Stimulated activated naive B cell treated with anti-CD40 and anti-IgM and Interleukin-4, amounts not matched to agents 10 μg/mL and 1 μg/mL and 100 μg/mL, for 72 hours (primary cell): ENCODE measurements around the gene PRCC.
A peak's percentile ranks its signal among the peaks of the same experiment; 100 is the strongest.

Experiments
- ATAC-seq, 2 donors: fragments of 150-1000 bp; cut with Tn5 transposase; replicated peaks; 2 replicates each; pipeline ENCODE4 v1.10.0; 2021; ENCODE audit warnings: moderate library complexity in 1 of 2
- DNase-seq: peaks from one replicate; pipeline ENCODE4 v3.0.0; 2021
- H3K27ac Mint-ChIP-seq: one replicate; pipeline ENCODE4 v1.8.0; 2022; ENCODE audit warnings: mild to moderate bottlenecking, mixed read lengths
- H3K27me3 Mint-ChIP-seq, 2 donors: one replicate each; pipeline ENCODE4 v1.8.0; 2022; ENCODE audit warnings: mixed read lengths in 2 of 2
- H3K36me3 Mint-ChIP-seq, 2 donors: one replicate each; pipeline ENCODE4 v1.8.0; 2022; ENCODE audit warnings: mixed read lengths in 2 of 2, mild to moderate bottlenecking in 1 of 2
- H3K4me1 Mint-ChIP-seq, 2 donors: one replicate each; pipeline ENCODE4 v1.8.0; 2022; ENCODE audit warnings: mixed read lengths in 2 of 2, mild to moderate bottlenecking in 1 of 2
- H3K4me3 Mint-ChIP-seq, 2 donors: one replicate each; pipeline ENCODE4 v1.8.0; 2022; ENCODE audit warnings: mild to moderate bottlenecking in 2 of 2, mixed read lengths in 2 of 2, moderate library complexity in 1 of 2
- H3K9me3 Mint-ChIP-seq, 2 donors: one replicate each; pipeline ENCODE4 v1.8.0; 2022; ENCODE audit warnings: mixed read lengths in 2 of 2, mild to moderate bottlenecking in 1 of 2

PRCC gene, protein sequence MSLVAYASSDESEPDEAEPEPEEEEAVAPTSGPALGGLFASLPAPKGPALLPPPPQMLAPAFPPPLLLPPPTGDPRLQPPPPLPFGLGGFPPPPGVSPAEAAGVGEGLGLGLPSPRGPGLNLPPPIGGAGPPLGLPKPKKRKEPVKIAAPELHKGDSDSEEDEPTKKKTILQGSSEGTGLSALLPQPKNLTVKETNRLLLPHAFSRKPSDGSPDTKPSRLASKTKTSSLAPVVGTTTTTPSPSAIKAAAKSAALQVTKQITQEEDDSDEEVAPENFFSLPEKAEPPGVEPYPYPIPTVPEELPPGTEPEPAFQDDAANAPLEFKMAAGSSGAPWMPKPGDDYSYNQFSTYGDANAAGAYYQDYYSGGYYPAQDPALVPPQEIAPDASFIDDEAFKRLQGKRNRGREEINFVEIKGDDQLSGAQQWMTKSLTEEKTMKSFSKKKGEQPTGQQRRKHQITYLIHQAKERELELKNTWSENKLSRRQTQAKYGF

DNA sequence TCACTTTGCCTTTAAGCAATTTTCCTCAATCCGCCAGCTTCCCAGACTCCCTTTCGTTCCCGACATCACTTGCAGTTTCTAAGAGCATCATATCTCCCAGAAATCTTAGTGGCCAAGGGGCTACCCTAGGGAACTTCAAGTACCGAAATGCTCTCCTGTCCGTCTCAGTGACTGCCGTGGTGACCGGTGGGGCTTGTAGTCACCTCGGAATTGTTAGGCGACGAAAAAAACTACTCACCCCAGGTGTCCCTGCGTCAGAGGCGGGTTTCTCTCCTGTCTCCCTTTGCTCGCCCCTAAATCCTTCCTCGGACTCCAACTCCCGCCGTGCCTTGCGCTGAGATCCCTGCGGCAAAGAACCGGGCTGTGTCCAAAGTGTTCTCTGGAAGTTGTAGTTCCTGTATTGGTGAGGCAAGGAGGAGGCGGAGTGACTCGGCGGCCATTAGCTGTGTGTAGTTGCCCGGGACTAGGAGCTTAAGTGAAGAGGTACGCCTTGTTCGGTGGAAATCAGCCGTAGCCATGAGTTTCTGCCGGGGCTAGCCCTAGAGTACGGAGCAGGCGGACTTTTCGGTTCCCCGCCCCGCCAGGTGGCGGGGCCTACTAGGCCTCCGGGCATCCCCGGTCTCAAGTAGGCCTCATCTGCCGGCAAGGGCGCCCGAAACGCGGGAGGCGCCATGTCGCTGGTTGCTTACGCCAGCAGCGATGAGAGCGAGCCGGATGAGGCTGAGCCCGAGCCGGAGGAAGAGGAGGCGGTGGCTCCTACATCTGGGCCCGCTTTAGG is at the start of gene PRCC:
Gene PRCC, plus strand, starts transcription at position 435 of the 778 bp plus-strand sequence. Its CDS starts 237 bp downstream, at position 672.
- H3K27ac Mint-ChIP-seq = no peak within 1 kb of the TSS
- DNase-seq = peak; percentile 98
- peak; percentile 93 to 97 for ATAC-seq

DNA sequence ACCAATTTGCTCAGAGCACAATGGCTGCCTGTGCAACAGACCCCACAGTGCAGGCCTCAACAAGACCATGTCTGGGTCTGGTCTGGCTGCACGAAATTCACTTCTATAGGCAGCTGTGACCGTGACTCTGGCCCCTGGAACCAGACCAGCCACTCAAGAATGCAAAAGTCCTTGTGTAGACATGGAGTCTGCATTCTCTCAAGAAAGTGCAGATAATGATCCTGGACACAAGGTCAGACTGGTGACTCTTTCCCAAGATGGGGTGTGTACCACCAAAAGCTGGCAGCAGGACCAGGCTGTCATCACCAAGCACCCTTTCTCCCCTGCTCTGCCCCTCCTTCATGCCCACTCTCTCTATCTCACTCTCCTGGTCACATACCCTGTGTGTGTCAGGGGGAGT is 46.2 kb upstream of the PRCC start:
- H3K27me3 Mint-ChIP-seq = no peaks in the 10 kb centered on the region
- H3K27ac Mint-ChIP-seq = peak overlapping the region; percentile 76
- no peaks in the 10 kb centered on the region for H3K9me3 Mint-ChIP-seq
- no peak for DNase-seq
- peaks cover 38 to 43% of the 10 kb centered on the region in 2 donors for H3K36me3 Mint-ChIP-seq
- peaks cover 21 to 37% of the 10 kb centered on the region in 2 donors for H3K4me1 Mint-ChIP-seq
- ATAC-seq = no peak
- no peak overlapping the region for H3K4me3 Mint-ChIP-seq

More for the DNA sequence above, at the start of gene PRCC:
- H3K36me3 Mint-ChIP-seq = peaks cover 17 to 31% of the 10 kb centered on the region in 2 donors
- H3K4me3 Mint-ChIP-seq = no peak within 1 kb of the TSS
- no peaks in the 10 kb centered on the region for H3K27me3 Mint-ChIP-seq
- H3K4me1 Mint-ChIP-seq = peaks cover 25 to 47% of the 10 kb centered on the region in 2 donors
- H3K9me3 Mint-ChIP-seq = no peaks in the 10 kb centered on the region

DNA sequence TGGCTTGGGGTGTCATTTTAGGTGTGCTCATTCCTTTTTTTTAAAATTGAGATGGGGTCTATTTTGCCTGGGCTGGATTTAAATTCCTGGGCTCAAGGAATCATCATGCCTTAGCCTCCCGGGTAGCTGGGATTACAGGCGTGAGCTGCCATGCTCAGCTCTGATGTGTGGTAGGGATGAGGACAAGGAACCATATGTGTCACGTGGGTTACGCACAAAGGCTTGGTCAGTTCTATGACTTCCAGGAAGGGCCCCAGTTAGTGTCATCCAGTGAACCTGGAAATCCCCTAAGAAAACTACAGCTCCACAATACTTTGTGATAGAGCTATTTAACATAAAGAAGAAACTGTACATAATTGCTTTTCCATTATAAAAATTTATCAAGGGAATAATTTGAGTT is 45.8 kb upstream of the PRCC start:
- Mint-ChIP-seq H3K4me3 (no peak overlapping the region), H3K9me3 (no peaks in the 10 kb centered on the region), H3K27me3 (no peaks in the 10 kb centered on the region), H3K36me3 (peaks cover 36 to 39% of the 10 kb centered on the region in 2 donors), H3K27ac (peak overlapping the region; percentile 76), H3K4me1 (peaks cover 20 to 37% of the 10 kb centered on the region in 2 donors)
- DNase-seq (no peak), ATAC-seq (no peak)

DNA sequence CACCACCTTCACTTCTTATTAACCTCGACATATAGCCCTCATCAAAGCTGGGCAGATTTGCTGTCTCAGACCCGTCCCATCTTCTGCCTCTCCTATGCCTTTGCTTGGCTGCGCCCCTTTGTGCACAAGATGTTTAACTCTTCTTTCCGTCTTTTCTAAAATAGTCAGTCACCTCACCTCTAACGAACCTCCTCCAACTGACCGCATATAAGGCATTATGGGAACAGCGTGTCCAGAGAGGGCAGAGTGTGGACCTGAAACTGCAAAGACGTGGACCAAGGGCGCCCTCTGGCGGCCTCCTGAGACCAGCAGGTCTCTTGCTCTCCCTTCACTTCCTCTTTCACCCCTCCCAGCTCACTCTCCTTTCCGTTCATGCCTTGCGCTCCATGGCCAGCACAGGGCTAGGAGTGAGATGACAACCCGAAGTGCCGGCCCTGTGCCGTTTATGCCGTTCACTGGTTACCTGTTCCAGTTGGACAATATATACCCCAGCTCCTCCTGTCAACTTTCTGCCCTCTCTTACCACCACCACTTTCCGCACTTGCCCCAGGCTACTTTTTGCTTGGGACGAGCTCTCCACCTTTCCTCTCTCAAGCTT is 41.6 kb upstream of the PRCC start:
- H3K4me1 Mint-ChIP-seq = peaks cover 34 to 38% of the 10 kb centered on the region in 2 donors
- peak; percentile 47 to 51 for ATAC-seq
- H3K27me3 Mint-ChIP-seq = no peaks in the 10 kb centered on the region
- H3K4me3 Mint-ChIP-seq = no peak overlapping the region
- peaks cover 36 to 37% of the 10 kb centered on the region in 2 donors for H3K36me3 Mint-ChIP-seq
- no peak overlapping the region for H3K27ac Mint-ChIP-seq
- DNase-seq = peak; percentile 66
- H3K9me3 Mint-ChIP-seq = no peaks in the 10 kb centered on the region

DNA sequence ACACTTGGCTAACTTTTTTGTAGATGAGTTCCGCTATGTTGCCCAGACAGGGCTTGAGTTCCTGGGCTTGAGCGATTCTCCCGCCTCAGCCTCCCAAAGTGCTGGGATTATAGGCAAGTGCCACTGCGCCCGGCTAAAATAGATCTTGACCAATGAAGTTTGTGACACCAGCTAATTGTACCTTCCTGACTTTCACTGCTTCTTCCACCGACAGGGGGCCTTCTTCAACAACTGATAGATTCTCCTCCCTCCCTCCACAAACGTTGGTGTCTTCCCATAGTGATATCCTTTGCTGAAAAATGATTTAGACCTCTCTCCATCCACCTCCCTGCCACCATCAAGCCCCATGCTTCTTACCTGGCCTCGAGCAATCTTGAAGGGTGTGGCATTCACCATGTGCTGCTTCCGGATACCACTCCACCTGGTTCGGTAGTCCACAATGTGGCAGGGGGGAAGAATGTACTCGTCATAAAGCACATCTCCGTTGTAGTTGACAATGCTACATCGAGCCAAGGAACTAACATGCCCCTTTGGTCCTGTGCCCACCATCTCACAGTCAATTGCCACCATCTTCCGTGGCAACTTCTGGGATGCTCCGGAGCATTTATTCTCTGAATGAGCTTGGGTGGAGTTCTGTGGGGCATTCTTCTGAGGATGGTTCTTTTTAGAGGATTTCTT is 40.6 kb upstream of the PRCC start:
- Mint-ChIP-seq H3K4me3 (no peak overlapping the region), H3K9me3 (no peaks in the 10 kb centered on the region), H3K27me3 (no peaks in the 10 kb centered on the region), H3K36me3 (peaks cover 33 to 37% of the 10 kb centered on the region in 2 donors), H3K4me1 (peaks cover 32 to 37% of the 10 kb centered on the region in 2 donors), H3K27ac (no peak overlapping the region)
- DNase-seq (no peak), ATAC-seq (no peak)

DNA sequence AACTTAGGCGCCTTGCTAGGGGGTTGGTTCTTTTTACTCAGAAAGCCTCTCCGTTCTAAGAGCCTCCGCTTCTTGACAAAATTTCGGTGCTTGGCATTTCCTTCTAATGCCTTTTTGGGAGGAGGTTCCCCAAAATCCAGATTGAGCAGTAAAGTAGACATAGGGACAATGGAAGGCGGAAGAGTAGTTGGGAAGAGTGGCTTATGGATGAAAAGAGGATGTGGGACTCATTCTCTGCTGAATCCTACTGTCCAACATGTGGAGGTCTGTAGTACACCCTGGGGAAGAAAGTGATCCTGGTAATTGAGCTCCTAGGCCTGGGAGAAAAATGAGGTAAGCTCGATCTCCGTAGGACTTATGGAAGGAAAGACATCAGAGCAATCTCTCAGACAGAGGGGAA is 39.8 kb upstream of the PRCC start:
- Mint-ChIP-seq H3K27me3 (no peaks in the 10 kb centered on the region), H3K4me1 (peaks cover 33 to 36% of the 10 kb centered on the region in 2 donors), H3K27ac (no peak overlapping the region), H3K9me3 (no peaks in the 10 kb centered on the region), H3K36me3 (peaks cover 34 to 38% of the 10 kb centered on the region in 2 donors), H3K4me3 (no peak overlapping the region)
- no peak for ATAC-seq
- DNase-seq = no peak

DNA sequence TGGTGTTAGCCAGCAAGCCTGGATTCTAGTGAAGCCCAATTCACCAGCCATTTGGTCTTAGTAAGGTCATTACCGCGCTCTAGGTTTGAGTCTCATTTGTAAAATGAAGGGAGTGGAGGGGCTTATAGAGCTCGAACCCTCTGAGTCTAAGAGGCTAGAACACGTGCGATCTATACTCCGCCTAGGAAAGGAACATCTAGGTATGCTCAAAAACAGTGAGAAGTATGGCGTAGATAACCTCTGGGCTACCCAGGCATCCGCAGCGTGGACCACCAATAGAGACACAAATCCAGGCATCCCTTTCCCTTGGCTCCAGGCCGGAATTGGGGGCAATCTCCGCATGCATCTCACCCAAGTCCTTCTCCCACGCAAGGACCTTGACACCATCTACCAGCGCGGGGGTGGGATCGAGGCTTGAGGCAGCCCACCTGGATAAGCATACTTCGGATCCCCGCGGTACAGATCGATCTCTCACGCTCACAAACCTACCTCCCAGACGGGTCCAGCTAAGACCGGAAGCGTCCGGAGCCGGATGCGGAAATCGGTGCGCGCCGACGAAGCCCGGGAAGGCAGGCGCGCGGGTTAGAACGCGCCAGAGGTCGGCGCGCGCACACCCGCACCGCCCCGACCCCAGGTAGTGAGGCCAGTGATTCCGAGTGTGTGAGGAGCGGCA is 39.3 kb upstream of the PRCC start, which contains the start of gene METTL25B:
Gene METTL25B, plus strand, starts transcription at position 544 of the 673 bp plus-strand sequence. CDS start 636 bp downstream, outside the sequence.
- H3K27me3 Mint-ChIP-seq = no peaks in the 10 kb centered on the region
- no peak within 1 kb of the TSS for H3K4me3 Mint-ChIP-seq
- peak; percentile 75 to 77 for ATAC-seq
- H3K27ac Mint-ChIP-seq = no peak within 1 kb of the TSS
- peak; percentile 76 for DNase-seq
- no peaks in the 10 kb centered on the region for H3K9me3 Mint-ChIP-seq
- peaks cover 33 to 36% of the 10 kb centered on the region in 2 donors for H3K4me1 Mint-ChIP-seq
- H3K36me3 Mint-ChIP-seq = peaks cover 35 to 39% of the 10 kb centered on the region in 2 donors

DNA sequence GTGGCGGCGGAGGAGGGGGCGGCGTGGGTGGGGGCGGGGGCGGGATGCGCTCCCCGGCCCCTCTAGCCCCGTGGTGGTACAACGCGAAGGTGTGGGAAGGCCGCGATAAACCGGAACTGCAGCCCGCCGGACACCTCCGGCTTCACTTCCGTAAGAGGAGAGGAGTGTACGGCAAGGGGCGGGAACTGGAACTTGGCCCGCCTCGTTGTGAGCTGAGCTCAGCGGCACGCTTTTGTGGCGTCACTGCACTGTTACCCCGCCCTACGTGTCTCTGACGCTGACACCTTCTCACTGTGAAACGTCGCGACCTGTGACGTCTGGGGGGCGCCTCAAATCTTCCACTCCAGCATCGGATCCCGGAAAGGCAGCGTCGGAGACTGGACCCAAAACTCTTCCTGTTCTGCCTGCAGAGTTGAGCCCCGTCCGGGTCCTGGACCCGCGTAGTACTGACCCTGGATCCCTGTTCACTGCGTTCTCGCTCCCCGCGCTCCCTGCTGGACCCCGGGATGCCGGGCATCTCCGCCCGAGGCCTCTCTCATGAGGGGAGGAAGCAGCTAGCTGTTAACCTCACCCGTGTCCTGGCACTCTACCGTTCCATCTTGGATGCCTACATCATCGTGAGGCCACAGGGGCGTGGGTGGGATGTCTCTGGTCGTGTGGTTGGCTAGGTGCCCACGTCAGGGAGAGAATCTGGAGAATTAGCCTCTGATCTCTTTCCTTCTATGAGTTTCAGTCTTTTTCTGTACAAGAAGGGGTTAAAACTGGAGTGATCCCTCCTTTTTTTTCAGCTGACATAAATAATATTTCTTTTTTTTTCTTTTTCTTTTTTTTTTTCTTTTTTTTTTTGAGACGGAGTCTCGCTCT is 38.5 kb upstream of the PRCC start, which contains the start of gene ISG20L2:
Gene ISG20L2, minus strand, starts transcription at position 168 of the 864 bp plus-strand sequence. CDS start 1,114 bp downstream, outside the sequence.
- Mint-ChIP-seq H3K4me1 (peaks cover 25 to 29% of the 10 kb centered on the region in 2 donors), H3K36me3 (peaks cover 31 to 34% of the 10 kb centered on the region in 2 donors), H3K27me3 (no peaks in the 10 kb centered on the region), H3K4me3 (no peak within 1 kb of the TSS), H3K9me3 (no peaks in the 10 kb centered on the region), H3K27ac (no peak within 1 kb of the TSS)
- ATAC-seq (peak; percentile 94 to 95), DNase-seq (peak; percentile 93)

DNA sequence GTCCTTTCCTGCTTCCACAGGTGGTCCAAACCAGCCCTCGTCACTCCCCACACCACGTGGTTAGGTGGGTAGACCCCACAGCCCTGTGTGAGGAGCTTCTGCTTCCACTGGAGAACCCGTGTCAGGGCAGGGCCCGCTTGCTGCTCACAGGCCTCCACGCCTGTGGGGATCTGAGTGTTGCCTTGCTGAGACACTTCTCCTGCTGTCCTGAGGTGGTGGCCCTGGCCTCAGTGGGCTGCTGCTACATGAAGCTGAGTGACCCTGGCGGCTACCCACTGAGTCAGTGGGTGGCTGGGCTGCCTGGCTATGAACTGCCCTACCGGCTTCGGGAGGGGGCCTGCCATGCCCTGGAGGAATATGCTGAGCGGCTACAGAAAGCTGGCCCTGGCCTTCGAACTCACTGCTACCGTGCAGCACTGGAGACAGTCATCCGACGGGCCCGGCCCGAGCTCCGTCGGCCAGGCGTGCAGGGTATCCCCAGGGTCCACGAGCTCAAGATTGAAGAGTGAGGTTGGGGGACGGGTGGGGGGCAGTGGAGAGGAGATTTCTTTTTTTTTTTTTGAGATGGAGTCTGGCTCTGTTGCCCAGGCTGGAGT is 33.2 kb upstream of the PRCC start:
- DNase-seq (no peak), ATAC-seq (no peak)
- H3K36me3 Mint-ChIP-seq = peaks cover 28 to 46% of the 10 kb centered on the region in 2 donors
- no peaks in the 10 kb centered on the region for H3K27me3 Mint-ChIP-seq
- H3K27ac Mint-ChIP-seq = no peak overlapping the region
- H3K4me1 Mint-ChIP-seq = peaks cover 15 to 18% of the 10 kb centered on the region in 2 donors
- H3K4me3 Mint-ChIP-seq = no peak overlapping the region
- H3K9me3 Mint-ChIP-seq = no peaks in the 10 kb centered on the region

DNA sequence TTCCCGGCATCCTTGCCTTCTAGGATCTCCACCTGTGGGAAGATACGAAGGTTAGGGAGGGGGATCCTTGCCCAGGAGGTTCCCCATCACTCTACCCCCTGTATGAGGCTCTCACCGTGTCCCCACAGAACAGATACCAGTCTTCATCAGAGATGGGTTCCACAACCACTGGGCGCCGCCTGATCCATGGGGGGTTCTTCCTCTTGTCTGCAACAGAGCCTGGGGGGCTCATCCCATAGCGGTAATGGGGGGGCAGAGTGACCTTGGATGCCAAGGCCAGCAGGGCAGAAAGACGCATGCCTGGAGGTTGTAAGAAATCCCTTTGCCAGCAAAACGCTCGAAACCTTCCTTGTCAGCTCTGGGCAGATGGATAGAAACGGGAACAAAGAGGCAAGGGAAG is 28.9 kb upstream of the PRCC start:
- DNase-seq (no peak), ATAC-seq (no peak)
- Mint-ChIP-seq H3K9me3 (peaks cover 0 to 2% of the 10 kb centered on the region in 2 donors), H3K4me1 (peaks cover 20 to 27% of the 10 kb centered on the region in 2 donors), H3K27ac (no peak overlapping the region), H3K4me3 (no peak overlapping the region), H3K36me3 (peaks cover 36 to 53% of the 10 kb centered on the region in 2 donors), H3K27me3 (no peaks in the 10 kb centered on the region)

DNA sequence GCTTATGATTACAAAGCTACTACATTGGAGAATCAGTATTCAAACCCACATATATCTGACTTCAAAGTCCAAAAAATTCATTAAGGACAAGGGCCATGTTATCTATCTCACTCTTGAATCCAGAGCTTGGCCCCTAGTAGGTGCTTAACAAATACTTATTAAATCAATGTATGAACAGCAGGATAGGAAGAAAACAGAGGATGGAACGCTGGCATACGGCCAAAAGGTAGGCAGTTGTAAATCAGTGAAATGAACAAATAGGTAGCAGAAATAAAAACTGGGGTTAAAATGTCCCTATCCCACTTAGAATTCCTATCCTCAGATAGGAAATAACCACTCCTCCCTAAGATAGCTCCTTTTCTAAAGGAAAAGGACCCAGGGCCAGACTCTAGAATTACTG is 28.4 kb upstream of the PRCC start:
- DNase-seq = no peak
- Mint-ChIP-seq H3K9me3 (peaks cover 0 to 2% of the 10 kb centered on the region in 2 donors), H3K36me3 (peaks cover 38 to 59% of the 10 kb centered on the region in 2 donors), H3K27me3 (no peaks in the 10 kb centered on the region), H3K27ac (no peak overlapping the region), H3K4me3 (no peak overlapping the region), H3K4me1 (peaks cover 20 to 27% of the 10 kb centered on the region in 2 donors)
- no peak for ATAC-seq

DNA sequence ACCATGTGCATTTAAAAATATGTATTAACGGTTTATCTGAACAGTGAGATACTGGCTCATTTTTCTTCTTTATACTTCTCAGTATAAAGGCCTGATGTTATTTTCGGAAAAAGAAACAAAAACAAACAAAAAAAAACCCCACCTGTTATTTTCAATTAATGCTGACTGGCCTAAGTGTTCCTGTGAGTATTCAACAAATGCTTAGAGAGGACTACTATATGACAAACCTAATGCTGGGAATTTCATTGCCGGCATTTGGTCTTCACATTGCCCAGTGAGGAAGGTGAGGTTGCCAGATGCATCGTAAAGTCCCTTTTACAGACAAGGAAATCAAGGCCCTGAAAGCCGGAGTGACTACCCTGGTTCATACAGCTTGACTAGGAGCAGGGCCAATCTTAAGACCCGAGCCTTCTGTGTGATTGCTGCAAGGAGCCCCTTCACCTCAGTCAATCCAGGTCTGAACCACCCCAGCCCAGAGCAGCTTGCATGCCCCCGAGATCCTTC is 27.0 kb upstream of the PRCC start:
- Mint-ChIP-seq H3K9me3 (peaks cover 0 to 2% of the 10 kb centered on the region in 2 donors), H3K4me1 (peaks cover 22 to 35% of the 10 kb centered on the region in 2 donors), H3K36me3 (peaks cover 49 to 70% of the 10 kb centered on the region in 2 donors), H3K27me3 (no peaks in the 10 kb centered on the region), H3K27ac (peak overlapping the region; percentile 98), H3K4me3 (peak overlapping the region; percentile 94 to 96)
- DNase-seq (no peak), ATAC-seq (peak in 1 of 2 donors; percentile 12)
